K562 (cell line): Measurements from ENCODE around the gene BSPRY. TPM values are rescaled to one million over a fixed set of nuclear protein-coding genes. Genes with fewer than 3 reads are reported as not detected.
A peak's percentile ranks its signal among the peaks of the same experiment; 100 is the strongest.

Source experiments
- ATAC-seq: fragments of 200-7000 bp; cut with Tn5 transposase; 3 replicates; pipeline ENCODE4 v1.9.1; 2020; ENCODE audit warnings: moderate library complexity
- BruUV-seq: library from RNA; stranded (reverse); fragments of 400-500 nt; replicated peaks from 2 replicates; lab custom pipeline; 2021; lab: Mats Ljungman, UMichigan
- CTCF ChIA-PET: fragments of 300-600 bp; formaldehyde crosslinking; extraction: SDS; loops from one replicate; lab custom pipeline; 2021; ENCODE audit warnings: low intra/inter-chr PET ratio; lab: Yijun Ruan, JAX
- POLR2A ChIA-PET: fragments of 300-600, 350-650 bp; sonication (Branson Sonifier 250); formaldehyde crosslinking; extraction: SDS; loops from one replicate; lab custom pipeline; 2021; ENCODE audit warnings: antibody characterized with exemption, inconsistent platforms; lab: Yijun Ruan, JAX
- DNase-seq, 4 experiments: peaks; one replicate each; pipeline versions ENCODE4 v3.0.0 to v3.0.0-alpha.2; 2011 to 2018; ENCODE audit warnings: low spot score in 3 of 4, mixed read lengths in 3 of 4; ENCODE audit errors: extremely low read depth in 1 of 4
- FAIRE-seq: peaks from 2 replicates; lab custom pipeline; 2011; peaks lifted over from hg19 to GRCh38; lab: Jason Lieb, UNC
- H2AFZ ChIP-seq: 2 replicates; pipeline ENCODE4 v1.6.0; 2011; ENCODE audit warnings: low read depth, low read length, control low read depth, inconsistent platforms
- H3K27ac ChIP-seq: fragments of 200-600 bp; 3 replicates; pipeline ENCODE4 v1.8.0; 2011; ENCODE audit warnings: low read depth, mild to moderate bottlenecking, control low read depth, inconsistent platforms, low read length, moderate library complexity, mixed read lengths; ENCODE audit errors: extremely low read depth
- H3K27me3 ChIP-seq, 2 experiments: fragments of 300-600 bp in 1 of 2; 2 replicates in 1 of 2; 3 replicates in 1 of 2; pipeline versions ENCODE4 v1.6.0 to v1.8.0; 2011; ENCODE audit warnings: inconsistent platforms in 2 of 2, low read length in 2 of 2, mild to moderate bottlenecking in 1 of 2, mixed read lengths in 1 of 2, moderate library complexity in 1 of 2; ENCODE audit not compliant: control insufficient read depth in 2 of 2, insufficient read depth in 2 of 2
- H3K36me3 ChIP-seq: fragments of 300-600 bp; 3 replicates; pipeline ENCODE4 v1.8.0; 2011; ENCODE audit warnings: mild to moderate bottlenecking, low read length, inconsistent platforms; ENCODE audit not compliant: control insufficient read depth, insufficient read depth
- H3K4me1 ChIP-seq, 2 experiments: fragments of 200-600 bp in 1 of 2; replicated peaks in 1 of 2; 2 replicates in 1 of 2; 3 replicates in 1 of 2; pipeline versions ENCODE4 v1.5.1 to v1.8.0; 2011; ENCODE audit warnings: inconsistent platforms in 2 of 2, low read length in 2 of 2, mild to moderate bottlenecking in 1 of 2, mixed read lengths in 1 of 2, moderate library complexity in 1 of 2; ENCODE audit not compliant: control insufficient read depth in 2 of 2, insufficient read depth in 2 of 2
- H3K4me2 ChIP-seq: 2 replicates; pipeline ENCODE4 v1.6.1; 2011; ENCODE audit warnings: low read length, control low read depth, inconsistent platforms, mixed read lengths; ENCODE audit not compliant: insufficient read depth
- H3K4me3 ChIP-seq: fragments of 200-600 bp; sonication (generic), shearing (Covaris generic); 2 replicates; pipeline ENCODE4 v1.5.1; 2016; ENCODE audit warnings: control low read depth, inconsistent platforms
- H3K79me2 ChIP-seq: fragments of 200-600 bp; 3 replicates; pipeline ENCODE4 v1.8.0; 2011; ENCODE audit warnings: low read length, inconsistent platforms; ENCODE audit not compliant: control insufficient read depth, insufficient read depth
- H3K9ac ChIP-seq, 2 experiments: 2 replicates each; pipeline versions ENCODE4 v1.6.0 to v1.6.1; 2011; ENCODE audit warnings: low read depth in 2 of 2, low read length in 2 of 2, control low read depth in 1 of 2, inconsistent platforms in 1 of 2, mild to moderate bottlenecking in 1 of 2, mixed read lengths in 1 of 2; ENCODE audit not compliant: insufficient read depth in 1 of 2
- H3K9me1 ChIP-seq: one replicate; pipeline ENCODE4 v1.6.0; 2011; ENCODE audit warnings: inconsistent platforms, mild to moderate bottlenecking, low read length, moderate library complexity; ENCODE audit not compliant: control insufficient read depth, insufficient read depth
- H3K9me3 ChIP-seq: replicated peaks from 2 replicates; pipeline ENCODE4 v1.5.1; 2011; ENCODE audit warnings: low read depth, low read length, inconsistent platforms; ENCODE audit not compliant: control insufficient read depth, insufficient read depth
- H4K20me1 ChIP-seq: replicated peaks from 2 replicates; pipeline ENCODE4 v1.6.1; 2011; ENCODE audit warnings: low read length, inconsistent platforms, mixed read lengths; ENCODE audit not compliant: control insufficient read depth, insufficient read depth
- CHD1 ChIP-seq: fragments of 200-600 bp; sonication (generic); IDR thresholded peaks from one replicate; pipeline ENCODE4 v1.6.1; 2012; ENCODE audit warnings: mild to moderate bottlenecking, moderate library complexity, low read length, inconsistent platforms
- OTX1 ChIP-seq: fragments of 450-650 bp; formaldehyde crosslinking; IDR thresholded peaks from 2 replicates; pipeline ENCODE4 v1.4.0; 2022; ENCODE audit warnings: mild to moderate bottlenecking
- TOE1 ChIP-seq, 2 experiments: fragments of 450-650 bp in 1 of 2; sonication (generic) in 1 of 2; formaldehyde crosslinking in 1 of 2; IDR thresholded peaks; 2 replicates each; pipeline versions ENCODE4 v1.7.1 to v1.8.0; 2016 to 2022; ENCODE audit warnings: borderline replicate concordance in 2 of 2, mild to moderate bottlenecking in 2 of 2, antibody characterized with exemption in 1 of 2, inconsistent platforms in 1 of 2, low read depth in 1 of 2, missing genetic modification reagents in 1 of 2, moderate library complexity in 1 of 2
- ZBTB1 ChIP-seq: sonication (generic); formaldehyde crosslinking; IDR thresholded peaks from 2 replicates; pipeline ENCODE4 v1.8.1; 2023; ENCODE audit warnings: missing genetic modification reagents, low read depth, mild to moderate bottlenecking, borderline replicate concordance
- ZNF121 ChIP-seq: sonication (generic); formaldehyde crosslinking; conservative IDR thresholded peaks from 2 replicates; pipeline ENCODE4 v1.8.0; 2022; ENCODE audit warnings: missing genetic modification reagents
- ZNF766 ChIP-seq: fragments of 200-800 bp; sonication (Bioruptor generic); conservative IDR thresholded peaks from 2 replicates; pipeline ENCODE4 v1.6.1; 2016; ENCODE audit warnings: missing genetic modification characterization, missing compliant biosample characterization
- WGBS: fragments of 100-300 bp; shearing (Covaris generic); methylation state at CpG from one replicate; pipeline ENCODE4 v1.1.6; 2016; ENCODE audit warnings: low coverage, mixed read lengths; ENCODE audit not compliant: insufficient coverage; ENCODE audit errors: missing lambda C conversion rate; 5-methylcytosine and 5-hydroxymethylcytosine counted together
- in situ Hi-C: fragments of 300-500 bp; cut with MboI; formaldehyde crosslinking; loops from 4 replicates; pipeline ENCODE4 v1.15.0; 2018; ENCODE audit warnings: inconsistent platforms, mixed read lengths
- intact Hi-C: fragments of 100-400 bp; cut with micrococcal nuclease; formaldehyde crosslinking; loops from 2 replicates; pipeline ENCODE4 v1.14.2; 2022
- polyA plus RNA-seq, 8 experiments: library from polyadenylated mRNA; depleted of rRNA in 4 of 8; stranded (reverse) in 5 of 8; unstranded in 3 of 8; fragments of >200 nt; fragmentation: Nextera tagmentation in 2 of 8; fragmentation: Illumina TruSeq in 1 of 8; extraction: Ambion mirVana in 2 of 8; extraction: Trizol in 1 of 8; gene quantifications; 2 replicates each; pipeline versions ENCODE4 v1.2.1 to v1.2.3, GENCODE V29; 2011 to 2014; ENCODE audit warnings: inconsistent platforms in 1 of 8, missing spikeins in 1 of 8
- total RNA-seq, 7 experiments: library from RNA; depleted of rRNA in 6 of 7; stranded (reverse); fragments of >200 nt in 6 of 7; fragmentation: Illumina TruSeq in 2 of 7; extraction: Trizol in 2 of 7; gene quantifications; 2 replicates each; pipeline versions ENCODE4 v1.2.1 to v1.2.3, GENCODE V29; 2011 to 2021; ENCODE audit warnings: low replicate concordance in 1 of 7
- TF ChIP-seq, protein P1 (sequence below): sonication (generic); formaldehyde crosslinking; IDR thresholded peaks from 2 replicates; pipeline ENCODE4 v1.8.0; 2022; ENCODE audit warnings: missing genetic modification reagents, mild to moderate bottlenecking, borderline replicate concordance
- TF ChIP-seq, protein P2 (sequence below): fragments of 450-650 bp; formaldehyde crosslinking; IDR thresholded peaks from 2 replicates; pipeline ENCODE4 v1.4.0; 2020; ENCODE audit warnings: mild to moderate bottlenecking, mixed read lengths

The BSPRY gene
- total and polyA plus RNA-seq, 9 of the 15 experiments (the other 6 are each of a cell fraction or from before 2014, with no cell fraction given): 0.07 to 0.67 (median 0.18) TPM

DNA sequence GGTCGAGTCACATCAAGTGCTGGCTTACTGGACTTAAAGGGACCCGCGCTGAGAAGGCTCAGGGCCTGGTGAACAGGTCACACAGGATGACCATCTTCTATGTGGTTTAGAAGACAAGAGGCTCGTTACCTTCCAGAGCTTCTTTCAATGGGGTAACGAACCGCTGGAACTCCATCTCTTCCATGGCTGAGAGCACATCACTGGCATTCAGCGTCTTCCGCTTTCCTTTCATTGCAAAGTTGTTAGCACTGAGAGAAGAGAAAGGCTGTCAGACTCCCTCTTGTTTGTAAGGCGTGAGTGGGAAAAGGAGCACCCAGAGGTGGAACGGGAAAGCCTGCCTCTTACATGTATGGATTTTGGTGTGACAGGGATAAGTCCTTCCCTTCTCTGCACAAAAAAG is 60.1 kb downstream of the BSPRY start:
- Histone ChIP-seq H4K20me1 (no peaks in the 10 kb centered on the region), H3K36me3 (peaks cover 29% of the 10 kb centered on the region), H3K27ac (peak overlapping the region; percentile 87), H3K4me2 (peak overlapping the region; percentile 98), H2AFZ (peak overlapping the region; percentile 92), H3K27me3 (no peaks in the 10 kb centered on the region), H3K4me1 (peaks cover 12 to 22% of the 10 kb centered on the region in 2 experiments; a peak in 4 of 5 replicates), H3K9ac (peak overlapping the region; percentile 99 to 100), H3K79me2 (peaks cover 24% of the 10 kb centered on the region), H3K9me1 (no peaks in the 10 kb centered on the region), H3K9me3 (no peaks in the 10 kb centered on the region), H3K4me3 (peak overlapping the region; percentile 88)
- 6% methylated on average over 10 of the region's 10 CpGs for WGBS
- ChIA-PET POLR2A (interaction anchor here (0.6 to 3.4 kb wide), 14 partner anchors 9 to 246 kb away, joined by 3 to 43 read pairs (median 4); partner anchors contain the start of genes ALAD and WDR31), CTCF (no interaction called here)
- ATAC-seq (no peak), FAIRE-seq (peak; percentile 32), DNase-seq (peak in 1 of 4 experiments; percentile 18)
- intact Hi-C loops (loop anchor here (10.0 kb wide), 1 partner anchor 135 kb away; the partner anchor contains the start of genes CDC26 and PRPF4), in situ Hi-C loops (loop anchor here (5.0 kb wide), 1 partner anchor 107 kb away; the partner anchor contains the start of gene RNF183)
- no peak for TF ChIP-seq ZNF121 (CRISPR knock-in tag)
- no peak for TF ChIP-seq TOE1 (IDR thresholded peaks at IDR 0.05; ENCODE audit: borderline replicate concordance)
- 0 out of 2 replicates have a peak, but pooled peaks have one; percentile 7 for TF ChIP-seq TOE1 (CRISPR knock-in tag; IDR thresholded peaks at IDR 0.05; ENCODE audit: borderline replicate concordance, low read depth)
- TSS peak; percentile 60 for BruUV-seq

DNA sequence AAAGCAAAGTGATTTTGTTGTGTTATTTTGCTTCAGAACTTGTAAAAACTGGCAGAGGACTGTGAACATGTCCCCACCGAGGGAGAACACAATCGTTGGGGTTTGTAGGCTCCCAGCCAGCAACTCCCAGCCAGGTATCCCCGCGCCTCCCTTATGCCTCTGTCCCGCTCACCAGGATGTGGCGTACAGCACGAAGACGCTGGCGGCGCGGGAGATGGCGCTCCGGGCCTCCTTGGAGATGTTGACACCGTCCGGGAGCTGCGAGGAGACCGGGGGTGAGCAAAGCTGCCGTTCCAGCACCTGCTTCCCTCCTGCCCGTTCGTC is 60.5 kb downstream of the BSPRY start:
- BruUV-seq: no TSS peak
- Histone ChIP-seq H3K4me1 (peaks cover 12 to 22% of the 10 kb centered on the region in 2 experiments; a peak in 4 of 5 replicates), H4K20me1 (no peaks in the 10 kb centered on the region), H2AFZ (peak overlapping the region; percentile 92), H3K27me3 (no peaks in the 10 kb centered on the region), H3K27ac (peak overlapping the region; percentile 87), H3K9me3 (no peaks in the 10 kb centered on the region), H3K4me3 (peak overlapping the region; percentile 88), H3K9ac (peak overlapping the region; percentile 99 to 100), H3K79me2 (peaks cover 24% of the 10 kb centered on the region), H3K4me2 (peak overlapping the region; percentile 98), H3K36me3 (peaks cover 29% of the 10 kb centered on the region), H3K9me1 (no peaks in the 10 kb centered on the region)
- under 1% methylated on average over 19 of the region's 20 CpGs for WGBS
- POLR2A ChIA-PET: interaction anchor here (0.6 to 3.4 kb wide), 24 partner anchors 9 to 245 kb away, joined by 3 to 43 read pairs (median 4); partner anchors contain the start of genes ALAD, CDC26 and WDR31
- no peak for FAIRE-seq
- peak; percentile 38 for ATAC-seq
- intact Hi-C loops (loop anchor here (5.0 to 10.0 kb wide), 2 partner anchors 135 to 848 kb away; partner anchors contain the start of genes CDC26 and PRPF4), in situ Hi-C loops (loop anchor here (5.0 kb wide), 1 partner anchor 108 kb away; the partner anchor contains the start of gene RNF183)
- CTCF ChIA-PET: no interaction called here
- DNase-seq: no peak
- peak; percentile 93 for TF ChIP-seq CHD1
- TF ChIP-seq ZNF766 (CRISPR knock-in tag): peak; percentile 7; the same call in 1 of the 2 replicates
- TF ChIP-seq ZBTB1 (CRISPR knock-in tag): 0 out of 2 replicates have a peak, but pooled peaks have one; percentile 57
- TF ChIP-seq, protein P1, sequence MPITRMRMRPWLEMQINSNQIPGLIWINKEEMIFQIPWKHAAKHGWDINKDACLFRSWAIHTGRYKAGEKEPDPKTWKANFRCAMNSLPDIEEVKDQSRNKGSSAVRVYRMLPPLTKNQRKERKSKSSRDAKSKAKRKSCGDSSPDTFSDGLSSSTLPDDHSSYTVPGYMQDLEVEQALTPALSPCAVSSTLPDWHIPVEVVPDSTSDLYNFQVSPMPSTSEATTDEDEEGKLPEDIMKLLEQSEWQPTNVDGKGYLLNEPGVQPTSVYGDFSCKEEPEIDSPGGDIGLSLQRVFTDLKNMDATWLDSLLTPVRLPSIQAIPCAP: no peak; the same call in 1 of the 2 replicates
- TF ChIP-seq, protein P2, sequence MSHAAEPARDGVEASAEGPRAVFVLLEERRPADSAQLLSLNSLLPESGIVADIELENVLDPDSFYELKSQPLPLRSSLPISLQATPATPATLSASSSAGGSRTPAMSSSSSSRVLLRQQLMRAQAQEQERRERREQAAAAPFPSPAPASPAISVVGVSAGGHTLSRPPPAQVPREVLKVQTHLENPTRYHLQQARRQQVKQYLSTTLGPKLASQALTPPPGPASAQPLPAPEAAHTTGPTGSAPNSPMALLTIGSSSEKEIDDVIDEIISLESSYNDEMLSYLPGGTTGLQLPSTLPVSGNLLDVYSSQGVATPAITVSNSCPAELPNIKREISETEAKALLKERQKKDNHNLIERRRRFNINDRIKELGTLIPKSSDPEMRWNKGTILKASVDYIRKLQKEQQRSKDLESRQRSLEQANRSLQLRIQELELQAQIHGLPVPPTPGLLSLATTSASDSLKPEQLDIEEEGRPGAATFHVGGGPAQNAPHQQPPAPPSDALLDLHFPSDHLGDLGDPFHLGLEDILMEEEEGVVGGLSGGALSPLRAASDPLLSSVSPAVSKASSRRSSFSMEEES (CRISPR knock-in tag): no peak
- 0 out of 2 replicates have a peak, but pooled peaks have one; percentile 2 for TF ChIP-seq OTX1 (CRISPR knock-in tag)
